Endothelial cell of umbilical vein (primary cell): Measurements from ENCODE around the gene DNAJA4. TPM values are rescaled to one million over a fixed set of nuclear protein-coding genes. Genes with fewer than 3 reads are reported as not detected.

ENCODE experiments used
- BruUV-seq: library from RNA; stranded (reverse); fragments of 400-500 nt; replicated peaks from 2 replicates; lab custom pipeline; 2021; lab: Mats Ljungman, UMichigan
- CTCF ChIA-PET: fragments of 300-600, 350-600 bp; sonication (Branson Sonifier 250); formaldehyde crosslinking; loops from one replicate; lab custom pipeline; 2021; ENCODE audit warnings: antibody characterized with exemption, inconsistent platforms; lab: Charles Lee
- POLR2A ChIA-PET: fragments of 300-600, 350-600 bp; sonication (Branson Sonifier 250); formaldehyde crosslinking; loops from one replicate; lab custom pipeline; 2021; ENCODE audit warnings: antibody characterized with exemption, inconsistent platforms; lab: Charles Lee
- DNase-seq: peaks from one replicate; pipeline ENCODE4 v3.0.0-alpha.2; 2011; ENCODE audit warnings: low read depth, low spot score
- FAIRE-seq: peaks from 2 replicates; lab custom pipeline; 2011; peaks lifted over from hg19 to GRCh38; lab: Jason Lieb, UNC
- H2AFZ ChIP-seq: 2 replicates; pipeline ENCODE4 v1.6.0; 2012; ENCODE audit warnings: low read depth, low read length, control low read depth, inconsistent platforms
- H3K27ac ChIP-seq: 2 replicates; pipeline ENCODE4 v1.5.1; 2011; ENCODE audit warnings: low read depth, mild to moderate bottlenecking, control low read depth, low read length, moderate library complexity; ENCODE audit not compliant: insufficient read depth
- H3K27me3 ChIP-seq, 2 experiments: 2 replicates each; pipeline versions ENCODE4 v1.6.0 to v1.6.1; 2011; ENCODE audit warnings: low read length in 2 of 2, mixed read lengths in 1 of 2; ENCODE audit not compliant: control insufficient read depth in 2 of 2, insufficient read depth in 2 of 2
- H3K36me3 ChIP-seq, 2 experiments: 2 replicates in 1 of 2; 3 replicates in 1 of 2; pipeline ENCODE4 v1.5.1; 2011; ENCODE audit warnings: low read length in 2 of 2, mild to moderate bottlenecking in 1 of 2, moderate library complexity in 1 of 2; ENCODE audit not compliant: control insufficient read depth in 2 of 2, insufficient read depth in 2 of 2; ENCODE audit errors: extremely low read depth in 1 of 2
- H3K4me1 ChIP-seq: 3 replicates; pipeline ENCODE4 v1.5.1; 2011; ENCODE audit warnings: mild to moderate bottlenecking, low read length; ENCODE audit not compliant: control insufficient read depth, insufficient read depth; ENCODE audit errors: extremely low read depth
- H3K4me2 ChIP-seq: 2 replicates; pipeline ENCODE4 v1.6.1; 2011; ENCODE audit warnings: low read length, control low read depth, mixed read lengths; ENCODE audit not compliant: insufficient read depth
- H3K4me3 ChIP-seq, 3 experiments: fragments of 200-600 bp in 1 of 3; sonication (generic), shearing (Covaris generic) in 1 of 3; replicated peaks in 1 of 3; 2 replicates each; pipeline ENCODE4 v1.5.1; 2011 to 2016; ENCODE audit warnings: control low read depth in 3 of 3, low read length in 3 of 3, mild to moderate bottlenecking in 2 of 3, inconsistent platforms in 1 of 3, low read depth in 1 of 3, moderate library complexity in 1 of 3; ENCODE audit not compliant: insufficient read depth in 1 of 3
- H3K79me2 ChIP-seq: 2 replicates; pipeline ENCODE4 v1.6.0; 2012; ENCODE audit warnings: low read length, inconsistent platforms; ENCODE audit not compliant: control insufficient read depth, insufficient read depth
- H3K9ac ChIP-seq: replicated peaks from 2 replicates; pipeline ENCODE3; 2011; ENCODE audit warnings: low read length, control low read depth; ENCODE audit not compliant: insufficient read depth; ENCODE audit errors: extremely low read depth
- H3K9me1 ChIP-seq: replicated peaks from 3 replicates; pipeline ENCODE4 v1.6.0; 2011; ENCODE audit warnings: mild to moderate bottlenecking, low read length; ENCODE audit not compliant: control insufficient read depth, insufficient read depth; ENCODE audit errors: extremely low read depth
- H3K9me3 ChIP-seq: replicated peaks from 2 replicates; pipeline ENCODE4 v1.5.1; 2012; ENCODE audit warnings: low read length, inconsistent platforms; ENCODE audit not compliant: control insufficient read depth, insufficient read depth
- H4K20me1 ChIP-seq: replicated peaks from 2 replicates; pipeline ENCODE3; 2011; ENCODE audit warnings: mild to moderate bottlenecking, low read length; ENCODE audit not compliant: control insufficient read depth, insufficient read depth; ENCODE audit errors: extremely low read depth
- CTCF ChIP-seq, 2 donors: IDR thresholded peaks; 1 replicate in 1 of 2; 2 replicates in 1 of 2; pipeline ENCODE4 v1.5.1; 2011; ENCODE audit warnings: low read length in 2 of 2, mild to moderate bottlenecking in 2 of 2, moderate library complexity in 2 of 2, control low read depth in 1 of 2, inconsistent platforms in 1 of 2, low read depth in 1 of 2; ENCODE audit not compliant: insufficient read depth in 1 of 2; ENCODE audit errors: extremely low read depth in 1 of 2
- EZH2 ChIP-seq: IDR thresholded peaks from 2 replicates; pipeline ENCODE4 v1.6.1; 2012; ENCODE audit warnings: borderline replicate concordance, low read depth, mild to moderate bottlenecking, moderate library complexity, low read length, inconsistent platforms; ENCODE audit not compliant: severe bottlenecking
- FOS ChIP-seq: IDR thresholded peaks from 2 replicates; pipeline ENCODE4 v1.6.1; 2011; ENCODE audit warnings: mild to moderate bottlenecking, low read length, moderate library complexity, borderline replicate concordance; ENCODE audit not compliant: insufficient read depth
- GATA2 ChIP-seq: IDR thresholded peaks from 2 replicates; pipeline ENCODE4 v1.7.0; 2011; ENCODE audit warnings: low read depth, mild to moderate bottlenecking, moderate library complexity, mixed read lengths, low read length; ENCODE audit not compliant: insufficient read length, insufficient read depth
- JUN ChIP-seq: IDR thresholded peaks from 2 replicates; pipeline ENCODE4 v1.6.1; 2011; ENCODE audit warnings: borderline replicate concordance, low read depth; ENCODE audit not compliant: insufficient read length, insufficient read depth
- MAX ChIP-seq: IDR thresholded peaks from 2 replicates; pipeline ENCODE4 v1.6.1; 2011; ENCODE audit not compliant: insufficient read depth, insufficient read length
- MYC ChIP-seq: IDR thresholded peaks from one replicate; pipeline ENCODE4 v1.6.1; 2011; ENCODE audit warnings: mild to moderate bottlenecking, low read depth, low read length
- POLR2A ChIP-seq: IDR thresholded peaks from 2 replicates; pipeline ENCODE4 v1.6.1; 2012; ENCODE audit warnings: low read depth, mild to moderate bottlenecking, control low read depth, low read length
- POLR2AphosphoS5 ChIP-seq: IDR thresholded peaks from 2 replicates; pipeline ENCODE4 v1.6.1; 2012; ENCODE audit warnings: low read depth, mild to moderate bottlenecking, control low read depth, low read length, moderate library complexity; ENCODE audit not compliant: insufficient read depth
- dilution Hi-C: fragments of 300-500 bp; cut with MboI; formaldehyde crosslinking; loops from one replicate; pipeline ENCODE4 v1.15.0; 2019; ENCODE audit warnings: low sequenced_read_pairs; ENCODE audit not compliant: extremely low pct_ligation_motif_present
- intact Hi-C: fragments of 100-400 bp; cut with micrococcal nuclease; formaldehyde crosslinking; loops from one replicate; pipeline ENCODE4 v1.10.0; 2022
- polyA plus RNA-seq, 4 experiments: library from polyadenylated mRNA; depleted of rRNA in 3 of 4; stranded (reverse) in 3 of 4; unstranded in 1 of 4; fragments of >200 nt; gene quantifications; 2 replicates each; pipeline versions ENCODE4 v1.2.1 to v1.2.3, GENCODE V29; 2011 to 2012; ENCODE audit warnings: missing spikeins in 1 of 4
- total RNA-seq: library from RNA; stranded (reverse); gene quantifications from 2 replicates; pipeline ENCODE4 v1.2.3, GENCODE V29; 2021

Gene DNAJA4
- total and polyA plus RNA-seq, 2 donors (not counting 3 experiments of a cell fraction or from before 2014, with no cell fraction given) = 17.3 to 21.3 TPM

GRCh38 chr15:78265752-78266224 lies 1.4 kb downstream of the DNAJA4 start:
- Histone ChIP-seq H3K9ac (no peak overlapping the region), H3K9me3 (no peaks in the 10 kb centered on the region), H3K79me2 (peaks cover 19% of the 10 kb centered on the region), H2AFZ (no peak overlapping the region), H3K9me1 (no peaks in the 10 kb centered on the region), H3K4me2 (peak overlapping the region; percentile 66), H3K27me3 (no peaks in the 10 kb centered on the region), H3K27ac (no peak overlapping the region), H3K36me3 (no peaks in the 10 kb centered on the region), H4K20me1 (no peaks in the 10 kb centered on the region), H3K4me1 (peaks cover 7% of the 10 kb centered on the region), H3K4me3 (no peak overlapping the region)
- DNase-seq (peak; percentile 10), FAIRE-seq (peak; percentile 56)
- intact Hi-C loops (no loop called here), dilution Hi-C loops (no loop called here)
- POLR2A ChIA-PET = interaction anchor here (0.5 kb wide), 1 partner anchor 564 kb away, joined by 6 read pairs; no protein-coding TSS in a partner anchor
- TF ChIP-seq FOS = no peak
- TF ChIP-seq JUN = peak; percentile 2
- TF ChIP-seq CTCF (IDR thresholded peaks at IDR 0.05; ENCODE audit: extremely low read depth in 1 of 2, insufficient read depth in 1 of 2, low read depth in 1 of 2, low read length in 2 of 2) = no peak
- CTCF ChIA-PET = interaction anchor here (0.6 to 2.8 kb wide), 6 partner anchors 10 to 306 kb away, joined by 3 to 11 read pairs (median 3); partner anchors contain the start of gene SKIC8
- no TSS peak for BruUV-seq

GRCh38 chr15:78266229-78266628 lies 1.9 kb downstream of the DNAJA4 start:
- no peak overlapping the region for H3K27ac ChIP-seq
- TF ChIP-seq CTCF (IDR thresholded peaks at IDR 0.05; ENCODE audit: extremely low read depth in 1 of 2, insufficient read depth in 1 of 2, low read depth in 1 of 2, low read length in 2 of 2) (no peak), POLR2A (no peak), GATA2 (no peak), JUN (no peak), POLR2AphosphoS5 (no peak), MYC (no peak), FOS (no peak), EZH2 (no peak), MAX (no peak)
- intact Hi-C loops = no loop called here
- BruUV-seq = no TSS peak
- peaks cover 7% of the 10 kb centered on the region for H3K4me1 ChIP-seq
- no peak overlapping the region for H3K4me3 ChIP-seq
- H3K27me3 ChIP-seq = no peaks in the 10 kb centered on the region
- POLR2A ChIA-PET = interaction anchor here (0.5 kb wide), 1 partner anchor 563 kb away, joined by 6 read pairs; no protein-coding TSS in a partner anchor
- no peak for FAIRE-seq
- CTCF ChIA-PET = interaction anchor here (0.8 to 2.8 kb wide), 4 partner anchors 10 to 306 kb away, joined by 3 to 11 read pairs (median 4); partner anchors contain the start of gene SKIC8
- no peaks in the 10 kb centered on the region for H3K9me3 ChIP-seq
- H4K20me1 ChIP-seq = no peaks in the 10 kb centered on the region
- no peaks in the 10 kb centered on the region for H3K36me3 ChIP-seq
- no peak overlapping the region for H3K9ac ChIP-seq
- no peak overlapping the region for H3K4me2 ChIP-seq
- no peak for DNase-seq
- H3K9me1 ChIP-seq = no peaks in the 10 kb centered on the region
- peaks cover 19% of the 10 kb centered on the region for H3K79me2 ChIP-seq
- no peak overlapping the region for H2AFZ ChIP-seq
- dilution Hi-C loops = no loop called here
